ENCODE results near the gene NHLH1. TPM values are rescaled to one million over a fixed set of nuclear protein-coding genes. Genes with fewer than 3 reads are reported as not detected.

The NHLH1 gene
- total RNA-seq, 2 experiments from 2014 or later: 0.22 to 0.45 TPM

DNA sequence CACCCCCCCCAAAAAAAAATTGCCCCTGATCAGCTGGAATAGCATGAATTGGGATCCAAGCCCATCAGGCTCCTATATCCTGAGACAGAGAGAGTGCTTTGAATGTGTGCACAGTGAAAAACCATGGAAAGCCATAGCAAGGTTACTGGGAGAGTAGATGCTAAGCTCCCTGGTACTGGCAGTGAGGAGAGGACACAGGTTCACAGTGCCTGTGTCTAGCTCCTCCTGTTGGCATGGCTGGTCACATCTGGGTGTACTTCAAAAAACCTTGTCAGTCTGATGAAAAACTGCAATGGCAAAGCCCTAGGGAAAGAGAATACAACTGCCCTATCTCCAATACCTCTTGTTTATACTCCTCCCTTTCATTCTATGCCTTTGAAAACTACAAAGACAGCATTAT lies 36.8 kb upstream of the NHLH1 start:
- no peak for DNase-seq
- ChIA-PET CTCF (interaction anchor here (1.3 to 3.7 kb wide), 3 partner anchors 24 to 137 kb away, joined by 3 to 20 read pairs (median 3); no protein-coding TSS in a partner anchor), POLR2A (interaction anchor here (1.1 to 1.3 kb wide), 2 partner anchors 13 to 38 kb away, joined by 3 read pairs; partner anchors contain the start of genes COPA and NCSTN)
- Mint-ChIP-seq H3K4me1 (ENCODE audit: low read depth) (peaks cover 4% of the 10 kb centered on the region), H3K36me3 (ENCODE audit: low read depth) (peaks cover 43% of the 10 kb centered on the region), H3K27ac (peak overlapping the region; percentile 22), H3K27me3 (no peaks in the 10 kb centered on the region), H3K9me3 (no peaks in the 10 kb centered on the region), H3K4me3 (no peak overlapping the region)
- TF ChIP-seq, protein P1, sequence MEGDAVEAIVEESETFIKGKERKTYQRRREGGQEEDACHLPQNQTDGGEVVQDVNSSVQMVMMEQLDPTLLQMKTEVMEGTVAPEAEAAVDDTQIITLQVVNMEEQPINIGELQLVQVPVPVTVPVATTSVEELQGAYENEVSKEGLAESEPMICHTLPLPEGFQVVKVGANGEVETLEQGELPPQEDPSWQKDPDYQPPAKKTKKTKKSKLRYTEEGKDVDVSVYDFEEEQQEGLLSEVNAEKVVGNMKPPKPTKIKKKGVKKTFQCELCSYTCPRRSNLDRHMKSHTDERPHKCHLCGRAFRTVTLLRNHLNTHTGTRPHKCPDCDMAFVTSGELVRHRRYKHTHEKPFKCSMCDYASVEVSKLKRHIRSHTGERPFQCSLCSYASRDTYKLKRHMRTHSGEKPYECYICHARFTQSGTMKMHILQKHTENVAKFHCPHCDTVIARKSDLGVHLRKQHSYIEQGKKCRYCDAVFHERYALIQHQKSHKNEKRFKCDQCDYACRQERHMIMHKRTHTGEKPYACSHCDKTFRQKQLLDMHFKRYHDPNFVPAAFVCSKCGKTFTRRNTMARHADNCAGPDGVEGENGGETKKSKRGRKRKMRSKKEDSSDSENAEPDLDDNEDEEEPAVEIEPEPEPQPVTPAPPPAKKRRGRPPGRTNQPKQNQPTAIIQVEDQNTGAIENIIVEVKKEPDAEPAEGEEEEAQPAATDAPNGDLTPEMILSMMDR (IDR thresholded peaks at IDR 0.05): no peak
- intact Hi-C loops (cut with micrococcal nuclease): no loop called here
- ATAC-seq: no peak

DNA sequence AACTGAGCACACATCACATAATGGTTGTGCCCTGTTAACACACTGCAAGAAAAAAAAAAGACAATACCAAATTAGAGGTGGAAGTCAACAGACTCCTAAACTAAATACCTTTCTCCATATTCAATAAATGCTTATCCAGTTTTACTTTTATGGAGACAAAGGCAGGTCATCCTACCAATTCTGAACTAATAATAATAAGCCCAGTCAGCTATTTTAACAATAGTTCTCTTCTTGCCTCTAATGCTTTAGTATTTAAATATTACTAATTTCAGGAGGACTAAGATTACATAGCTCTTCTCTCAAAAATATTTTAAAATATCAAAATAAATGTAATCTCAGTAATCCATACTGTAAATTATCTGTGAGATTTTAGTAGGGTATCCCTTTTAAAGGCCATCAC lies 34.4 kb upstream of the NHLH1 start:
- Mint-ChIP-seq H3K27ac (no peak overlapping the region), H3K9me3 (no peaks in the 10 kb centered on the region), H3K27me3 (no peaks in the 10 kb centered on the region), H3K4me3 (no peak overlapping the region), H3K36me3 (ENCODE audit: low read depth) (peaks cover 40% of the 10 kb centered on the region), H3K4me1 (ENCODE audit: low read depth) (peaks cover 7% of the 10 kb centered on the region)
- intact Hi-C loops (cut with micrococcal nuclease): no loop called here
- DNase-seq: no peak
- TF ChIP-seq, protein P1 (IDR thresholded peaks at IDR 0.05): no peak
- CTCF ChIA-PET: interaction anchor here (0.9 to 3.6 kb wide), 4 partner anchors 21 to 80 kb away, joined by 4 to 26 read pairs (median 6); no protein-coding TSS in a partner anchor
- POLR2A ChIA-PET: interaction anchor here (1.1 to 1.3 kb wide), 2 partner anchors 47 to 89 kb away, joined by 4 read pairs; partner anchors contain the start of gene PEX19
- no peak for ATAC-seq

DNA sequence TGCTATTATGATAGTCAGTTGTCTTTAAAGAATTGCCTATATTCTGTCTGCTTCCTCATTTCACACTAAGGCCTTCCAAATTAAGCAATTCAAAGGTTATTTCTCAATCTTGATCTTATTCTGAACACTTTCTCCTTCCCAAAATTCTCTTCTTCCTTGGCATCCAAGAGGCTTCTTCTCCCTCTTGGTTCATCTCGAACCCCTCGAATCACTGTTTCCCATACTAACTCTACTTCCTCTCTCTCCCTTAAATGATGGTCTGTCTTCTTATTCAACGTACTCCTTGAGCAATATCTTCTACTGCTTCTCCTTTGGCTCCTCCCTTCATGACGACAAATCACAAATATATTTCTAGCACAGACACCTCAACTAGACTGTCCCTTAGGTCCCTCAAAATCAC lies 28.3 kb upstream of the NHLH1 start:
- DNase-seq (no peak), ATAC-seq (no peak)
- TF ChIP-seq, protein P1 (IDR thresholded peaks at IDR 0.05): no peak
- POLR2A ChIA-PET: interaction anchor here (1.4 kb wide), 1 partner anchor 13 kb away, joined by 5 read pairs; no protein-coding TSS in a partner anchor
- peaks cover 33% of the 10 kb centered on the region for H3K4me1 Mint-ChIP-seq (ENCODE audit: low read depth)
- no peak overlapping the region for H3K27ac Mint-ChIP-seq
- CTCF ChIA-PET: interaction anchor here (0.9 to 3.1 kb wide), 4 partner anchors 11 to 145 kb away, joined by 3 to 9 read pairs (median 4); no protein-coding TSS in a partner anchor
- H3K4me3 Mint-ChIP-seq: no peak overlapping the region
- H3K36me3 Mint-ChIP-seq (ENCODE audit: low read depth): peaks cover 33% of the 10 kb centered on the region
- intact Hi-C loops (cut with micrococcal nuclease): no loop called here
- H3K27me3 Mint-ChIP-seq: no peaks in the 10 kb centered on the region
- H3K9me3 Mint-ChIP-seq: no peaks in the 10 kb centered on the region

DNA sequence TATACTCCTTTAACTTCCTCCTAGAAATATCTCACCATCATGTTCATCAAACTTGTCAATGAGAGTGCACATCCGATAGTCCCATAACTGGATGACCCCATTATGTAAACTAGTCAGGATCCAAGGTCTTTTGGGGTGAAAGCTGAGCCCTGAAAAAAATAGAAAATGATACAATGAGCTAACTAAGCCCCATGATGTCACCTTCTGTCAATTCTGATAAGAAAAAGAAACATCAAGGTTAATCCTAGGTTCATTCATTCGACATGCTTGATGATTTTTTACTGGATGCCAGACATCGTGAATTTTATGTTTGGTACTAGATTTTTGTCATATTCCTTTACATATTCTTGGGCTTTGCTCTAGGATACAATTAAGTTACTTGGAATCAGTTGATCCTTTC lies 26.7 kb upstream of the NHLH1 start:
- peaks cover 44% of the 10 kb centered on the region for H3K4me1 Mint-ChIP-seq (ENCODE audit: low read depth)
- no peak for ATAC-seq
- TF ChIP-seq, protein P1 (IDR thresholded peaks at IDR 0.05): no peak
- H3K4me3 Mint-ChIP-seq: no peak overlapping the region
- no peak for DNase-seq
- intact Hi-C loops (cut with micrococcal nuclease): no loop called here
- H3K27ac Mint-ChIP-seq: no peak overlapping the region
- no peaks in the 10 kb centered on the region for H3K9me3 Mint-ChIP-seq
- H3K36me3 Mint-ChIP-seq (ENCODE audit: low read depth): peaks cover 37% of the 10 kb centered on the region
- CTCF ChIA-PET: interaction anchor here (0.6 to 3.1 kb wide), 3 partner anchors 49 to 147 kb away, joined by 4 to 9 read pairs (median 6); no protein-coding TSS in a partner anchor
- no peaks in the 10 kb centered on the region for H3K27me3 Mint-ChIP-seq
- POLR2A ChIA-PET: interaction anchor here (1.0 to 1.2 kb wide), 3 partner anchors 8 to 17 kb away, joined by 3 to 4 read pairs (median 3); no protein-coding TSS in a partner anchor

DNA sequence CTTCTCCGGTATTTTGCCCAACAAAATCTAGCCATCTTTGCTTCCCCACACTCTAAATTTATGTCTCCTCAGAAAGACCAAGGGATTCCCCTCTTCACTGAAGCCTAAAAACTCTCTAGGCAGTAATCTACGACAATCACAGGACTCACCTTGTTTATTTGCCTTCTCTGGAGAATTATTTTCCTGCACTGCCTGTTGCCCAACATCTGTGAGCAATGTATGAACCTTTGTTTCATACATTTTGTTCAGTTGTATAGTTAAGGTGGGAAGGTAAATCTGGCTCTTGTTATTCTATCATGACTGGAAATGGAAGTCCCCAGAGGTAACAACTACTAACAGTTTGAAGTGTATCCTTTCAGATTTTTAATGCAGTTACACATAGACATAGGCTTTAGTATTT lies 26.0 kb upstream of the NHLH1 start:
- ChIA-PET CTCF (interaction anchor here (0.7 kb wide), 1 partner anchor 11 kb away, joined by 3 read pairs; no protein-coding TSS in a partner anchor), POLR2A (no interaction called here)
- H3K36me3 Mint-ChIP-seq (ENCODE audit: low read depth): peaks cover 35% of the 10 kb centered on the region
- H3K27me3 Mint-ChIP-seq: no peaks in the 10 kb centered on the region
- no peaks in the 10 kb centered on the region for H3K9me3 Mint-ChIP-seq
- intact Hi-C loops (cut with micrococcal nuclease): no loop called here
- no peak for DNase-seq
- peak overlapping the region; percentile 27 for H3K27ac Mint-ChIP-seq
- TF ChIP-seq, protein P1 (IDR thresholded peaks at IDR 0.05): no peak
- peaks cover 44% of the 10 kb centered on the region for H3K4me1 Mint-ChIP-seq (ENCODE audit: low read depth)
- H3K4me3 Mint-ChIP-seq: peak overlapping the region; percentile 92
- no peak for ATAC-seq

Data from activated CD8-positive, alpha-beta T cell treated with anti-CD3 and anti-CD28 coated beads for 36 hours (primary cell).